Uterus (tissue), 4 donors: ENCODE data around the gene FOXA3. TPM values are rescaled to one million over a fixed set of nuclear protein-coding genes. Genes with fewer than 3 reads are reported as not detected.

ENCODE experiments used
- DNase-seq, 2 donors: peaks; one replicate each; pipeline ENCODE4 v3.0.0-alpha.2; 2019 to 2020
- H3K27ac ChIP-seq, 2 donors: fragments of 200-600 bp; sonication (generic); 1 replicate in 1 of 2; 2 replicates in 1 of 2; pipeline ENCODE4 v1.5.1; 2016 to 2018
- H3K27me3 ChIP-seq, 2 donors: fragments of 200-600 bp; sonication (generic); one replicate each; pipeline ENCODE4 v1.5.1; 2018 to 2019; ENCODE audit warnings: control low read depth in 1 of 2
- H3K36me3 ChIP-seq, 2 donors: fragments of 200-600 bp; sonication (generic); one replicate each; pipeline ENCODE4 v1.5.1; 2019; ENCODE audit warnings: control low read depth in 1 of 2
- H3K4me1 ChIP-seq, 2 donors: fragments of 200-600 bp; sonication (generic); one replicate each; pipeline ENCODE4 v1.5.1; 2018 to 2019; ENCODE audit warnings: control low read depth in 1 of 2
- H3K4me3 ChIP-seq, 2 donors: fragments of 200-600 bp; sonication (generic); 1 replicate in 1 of 2; 2 replicates in 1 of 2; pipeline ENCODE4 v1.5.1; 2018 to 2019; ENCODE audit warnings: mild to moderate bottlenecking in 1 of 2
- H3K9me3 ChIP-seq, 2 donors: fragments of 200-600 bp; sonication (generic); one replicate each; pipeline ENCODE4 v1.5.1; 2019; ENCODE audit warnings: control low read depth in 1 of 2
- CTCF ChIP-seq, 4 experiments: fragments of 200-600 bp in 2 of 4; fragments of 450-650 bp in 2 of 4; sonication (generic) in 2 of 4; IDR thresholded peaks; one replicate each; pipeline ENCODE4 v1.5.1; 2016 to 2019; ENCODE audit warnings: antibody characterized with exemption in 4 of 4, mild to moderate bottlenecking in 2 of 4, moderate library complexity in 1 of 4
- POLR2A ChIP-seq, 2 donors: fragments of 450-650 bp; IDR thresholded peaks; one replicate each; pipeline ENCODE4 v1.6.1; 2016; ENCODE audit warnings: antibody characterized with exemption in 2 of 2, mild to moderate bottlenecking in 1 of 2, moderate library complexity in 1 of 2
- intact Hi-C: fragments of 100-400 bp; cut with DNase I; formaldehyde crosslinking; loops from one replicate; pipeline ENCODE4 v1.15.1; 2023; ENCODE audit warnings: low total_unique reads
- total RNA-seq, 4 donors: library from RNA; depleted of rRNA in 3 of 4; stranded (reverse); fragments of >200 nt in 3 of 4; gene quantifications; one replicate each; pipeline versions ENCODE4 v1.1.0 to v1.2.4, GENCODE V29; 2014 to 2023
- donor health status: DM: yes; HTN: yes; CAD: no.

Gene FOXA3
- total RNA-seq, 4 donors from 2014 or later = not detected

DNA sequence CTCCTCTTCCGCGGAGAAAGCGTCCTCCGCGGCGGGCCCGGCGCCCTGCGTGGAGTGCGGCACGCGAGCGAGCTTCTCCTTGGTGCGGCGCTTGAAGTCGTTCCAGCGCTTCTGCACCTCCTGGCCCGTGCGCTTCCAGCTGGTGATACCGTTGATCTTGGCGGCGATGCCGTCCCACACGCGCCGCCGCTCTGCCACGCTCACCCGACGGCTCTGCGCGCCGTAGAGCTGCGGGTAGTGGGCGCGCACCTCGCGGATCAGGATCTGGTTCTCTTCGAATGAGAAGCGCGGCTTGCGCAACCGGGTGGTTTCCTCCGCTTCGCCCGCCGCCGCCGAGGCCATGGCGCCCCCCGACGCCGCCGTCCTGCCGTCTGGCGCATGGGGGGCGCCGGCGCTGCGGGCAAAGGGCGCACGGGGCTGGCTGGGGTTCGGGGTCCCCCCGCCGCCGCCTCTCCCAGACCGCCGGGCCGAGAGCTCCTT lies 37.3 kb downstream of the FOXA3 start:
- no peaks in the 10 kb centered on the region for H3K36me3 ChIP-seq
- H3K27ac ChIP-seq = peak overlapping the region; percentile 50 to 56
- intact Hi-C loops = no loop called here
- peak; percentile 47 to 56 for DNase-seq
- H3K9me3 ChIP-seq = no peaks in the 10 kb centered on the region
- H3K4me3 ChIP-seq = peak overlapping the region; percentile 54 to 77
- H3K27me3 ChIP-seq = no peaks in the 10 kb centered on the region
- TF ChIP-seq CTCF (IDR thresholded peaks at IDR 0.05) (no peak), POLR2A (IDR thresholded peaks at IDR 0.05) (no peak)
- H3K4me1 ChIP-seq = peaks cover 0 to 12% of the 10 kb centered on the region in 2 donors

- H3K27ac ChIP-seq = peak within 1 kb of the TSS; percentile 83 to 85
- TF ChIP-seq CTCF (IDR thresholded peaks at IDR 0.05) = no peak
- no peak for TF ChIP-seq POLR2A (IDR thresholded peaks at IDR 0.05)
- intact Hi-C loops = no loop called here
Measured at GRCh38 chr19:45901912-45902650, 38.0 kb downstream of the FOXA3 start, which contains the start of gene MYPOP. MYPOP (minus strand) TSS chr19:45902613; CDS start chr19:45901773, 840 bp downstream.

DNA sequence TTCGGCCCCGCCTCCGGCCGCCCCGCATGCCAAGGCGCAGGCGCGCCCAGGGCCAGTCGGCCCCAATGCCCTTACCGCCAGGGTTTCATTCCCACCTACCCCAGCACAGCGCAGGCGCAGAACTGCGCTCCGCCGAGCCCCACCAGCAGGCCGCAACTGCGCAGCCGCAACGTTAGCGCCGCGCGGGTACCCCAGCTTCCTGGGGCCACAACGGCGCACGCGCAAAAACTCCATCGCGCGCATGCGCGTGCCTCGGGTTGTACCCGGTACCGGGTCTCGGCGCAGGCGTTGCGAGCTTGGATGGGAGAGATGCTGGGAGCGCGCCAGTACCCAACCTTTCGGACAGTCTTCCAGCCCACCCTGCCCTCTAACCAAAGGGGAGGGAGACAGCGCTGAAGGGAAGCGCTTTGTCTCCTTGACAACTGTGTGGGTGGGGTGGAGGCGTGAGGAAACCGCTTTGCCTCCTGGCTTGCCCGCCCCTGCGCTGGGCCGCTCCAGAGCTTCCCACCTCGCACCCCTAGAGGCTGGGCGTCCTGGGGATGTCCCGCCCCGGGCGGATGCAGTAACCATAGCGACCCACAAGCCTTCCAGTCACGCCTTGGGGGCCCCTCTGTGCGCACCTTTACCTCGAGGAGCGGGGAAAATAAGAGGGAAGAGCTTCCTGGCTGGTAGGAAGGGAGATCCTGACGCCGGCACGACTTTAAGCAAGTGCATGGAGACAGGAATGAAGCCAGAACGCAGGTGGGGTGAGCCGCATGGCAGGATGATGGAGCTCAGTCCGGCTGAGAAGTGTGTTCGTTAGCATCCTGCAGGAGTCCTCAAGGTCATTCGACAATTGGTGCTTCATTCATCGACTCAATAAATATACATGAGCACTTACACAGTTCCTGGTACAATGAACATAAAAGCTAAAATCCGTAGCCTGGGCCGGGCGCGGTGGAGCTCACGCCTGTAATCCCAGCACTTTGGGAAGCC lies 38.8 kb downstream of the FOXA3 start:
- intact Hi-C loops = no loop called here
- peaks cover 0 to 12% of the 10 kb centered on the region in 2 donors for H3K4me1 ChIP-seq
- no peaks in the 10 kb centered on the region for H3K9me3 ChIP-seq
- H3K27me3 ChIP-seq = no peaks in the 10 kb centered on the region
- H3K4me3 ChIP-seq = peak overlapping the region; percentile 54 to 77
- peak in 2 of 4 experiments; percentile 18 to 39 for TF ChIP-seq CTCF (IDR thresholded peaks at IDR 0.05)
- peak; percentile 9 to 80 for TF ChIP-seq POLR2A (IDR thresholded peaks at IDR 0.05)
- H3K27ac ChIP-seq = peak overlapping the region; percentile 83 to 85
- DNase-seq = peak; percentile 97 to 100
- H3K36me3 ChIP-seq = no peaks in the 10 kb centered on the region

More at GRCh38 chr19:45901912-45902650, 38.0 kb downstream of the FOXA3 start, which contains the start of gene MYPOP:
- Histone ChIP-seq H3K4me3 (peak within 1 kb of the TSS; percentile 54 to 77), H3K4me1 (peaks cover 0 to 12% of the 10 kb centered on the region in 2 donors), H3K27me3 (no peaks in the 10 kb centered on the region), H3K36me3 (no peaks in the 10 kb centered on the region), H3K9me3 (no peaks in the 10 kb centered on the region)
- peak; percentile 23 to 38 for DNase-seq

- intact Hi-C loops = no loop called here
- no peaks in the 10 kb centered on the region for H3K36me3 ChIP-seq
- no peak for TF ChIP-seq POLR2A (IDR thresholded peaks at IDR 0.05)
- no peak for TF ChIP-seq CTCF (IDR thresholded peaks at IDR 0.05)
- no peaks in the 10 kb centered on the region for H3K9me3 ChIP-seq
- no peaks in the 10 kb centered on the region for H3K27me3 ChIP-seq
- no peak for DNase-seq
- peaks cover 0 to 12% of the 10 kb centered on the region in 2 donors for H3K4me1 ChIP-seq
- H3K4me3 ChIP-seq = no peak overlapping the region
- H3K27ac ChIP-seq = no peak overlapping the region
Measured at GRCh38 chr19:45905011-45905410, 40.9 kb downstream of the FOXA3 start.
